HG03378 (cell line): ENCODE data around the gene RALGPS1.

ENCODE experiments used
- ATAC-seq: cut with Tn5 transposase; IDR thresholded peaks from one replicate; pipeline ENCODE4 v1.9.1; 2021; ENCODE audit warnings: mild to moderate bottlenecking, moderate library complexity; ENCODE audit not compliant: unreplicated experiment

Gene RALGPS1

GRCh38 chr9:127233989-127234388, 319.4 kb downstream of the RALGPS1 start:
- ATAC-seq = no peak

DNA sequence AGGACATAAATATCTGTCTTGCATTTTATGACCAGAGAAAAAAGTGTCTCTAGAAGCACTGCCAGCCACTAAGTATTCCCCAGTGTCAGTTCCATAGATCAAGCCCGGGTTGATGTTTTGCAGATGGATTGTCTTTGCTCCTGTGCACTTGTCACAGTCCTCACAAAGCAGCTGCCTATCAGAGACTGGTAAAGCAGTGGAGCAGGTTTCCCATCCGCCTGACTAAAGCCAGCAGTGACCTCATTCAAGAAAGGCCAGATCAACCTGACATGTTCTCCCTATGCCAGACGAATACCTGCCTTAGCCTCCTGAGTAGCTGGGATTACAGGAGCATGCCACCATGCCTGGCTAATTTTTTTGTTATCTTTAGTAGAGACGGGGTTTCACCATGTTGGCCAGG, 323.2 kb downstream of the RALGPS1 start:
- ATAC-seq = no peak

DNA sequence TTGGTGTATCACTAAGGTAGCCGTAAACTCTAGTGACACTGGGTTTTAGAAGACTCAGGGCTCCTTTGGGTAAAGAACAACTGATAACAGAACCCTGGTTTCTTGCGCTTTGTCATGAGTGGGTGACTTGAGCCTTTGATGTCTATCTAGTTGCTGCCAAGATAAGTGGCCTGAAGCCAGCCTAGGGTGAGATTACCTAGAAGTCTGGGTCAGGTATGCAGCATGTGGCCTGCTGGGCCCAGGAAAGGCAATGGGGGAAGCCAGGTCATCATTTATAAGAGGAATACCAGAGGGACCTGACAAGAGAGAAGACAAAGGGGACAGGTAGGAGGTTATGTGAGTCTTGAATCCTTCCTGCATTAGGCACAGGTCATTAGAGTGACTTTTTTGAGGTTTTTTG, 326.8 kb downstream of the RALGPS1 start:
- ATAC-seq = no peak

GRCh38 chr9:127244609-127245601, 330.3 kb downstream of the RALGPS1 start:
- peak; percentile 96 for ATAC-seq

GRCh38 chr9:127245637-127246164, 331.1 kb downstream of the RALGPS1 start:
- no peak for ATAC-seq

- no peak for ATAC-seq
These were observed 333.7 kb downstream of the RALGPS1 start for GRCh38 chr9:127248241-127248640.

GRCh38 chr9:127249877-127250276, 335.3 kb downstream of the RALGPS1 start:
- ATAC-seq = no peak

DNA sequence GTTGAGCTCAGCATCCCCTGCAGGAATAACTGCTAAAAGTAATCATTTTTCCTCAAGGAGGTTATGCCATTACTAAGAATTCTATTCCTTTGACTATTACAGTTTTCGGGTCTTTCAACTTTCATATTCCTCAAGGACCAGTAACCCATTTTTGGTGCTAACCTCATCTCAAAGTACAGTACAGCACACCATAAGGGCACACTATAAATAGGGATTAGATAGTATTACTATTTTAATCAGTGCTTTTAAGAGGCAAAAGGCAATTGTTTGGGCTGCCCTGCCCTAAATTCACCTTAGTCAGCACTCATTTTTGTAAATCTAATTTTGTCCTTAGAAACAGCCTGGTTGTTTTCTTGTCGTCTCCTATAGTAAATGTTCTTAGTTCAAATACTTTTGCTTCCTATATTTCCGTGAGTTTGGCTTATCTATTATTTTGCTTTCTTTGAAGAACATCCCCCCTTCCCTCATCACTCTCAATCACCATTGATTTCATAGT, 336.4 kb downstream of the RALGPS1 start:
- no peak for ATAC-seq

DNA sequence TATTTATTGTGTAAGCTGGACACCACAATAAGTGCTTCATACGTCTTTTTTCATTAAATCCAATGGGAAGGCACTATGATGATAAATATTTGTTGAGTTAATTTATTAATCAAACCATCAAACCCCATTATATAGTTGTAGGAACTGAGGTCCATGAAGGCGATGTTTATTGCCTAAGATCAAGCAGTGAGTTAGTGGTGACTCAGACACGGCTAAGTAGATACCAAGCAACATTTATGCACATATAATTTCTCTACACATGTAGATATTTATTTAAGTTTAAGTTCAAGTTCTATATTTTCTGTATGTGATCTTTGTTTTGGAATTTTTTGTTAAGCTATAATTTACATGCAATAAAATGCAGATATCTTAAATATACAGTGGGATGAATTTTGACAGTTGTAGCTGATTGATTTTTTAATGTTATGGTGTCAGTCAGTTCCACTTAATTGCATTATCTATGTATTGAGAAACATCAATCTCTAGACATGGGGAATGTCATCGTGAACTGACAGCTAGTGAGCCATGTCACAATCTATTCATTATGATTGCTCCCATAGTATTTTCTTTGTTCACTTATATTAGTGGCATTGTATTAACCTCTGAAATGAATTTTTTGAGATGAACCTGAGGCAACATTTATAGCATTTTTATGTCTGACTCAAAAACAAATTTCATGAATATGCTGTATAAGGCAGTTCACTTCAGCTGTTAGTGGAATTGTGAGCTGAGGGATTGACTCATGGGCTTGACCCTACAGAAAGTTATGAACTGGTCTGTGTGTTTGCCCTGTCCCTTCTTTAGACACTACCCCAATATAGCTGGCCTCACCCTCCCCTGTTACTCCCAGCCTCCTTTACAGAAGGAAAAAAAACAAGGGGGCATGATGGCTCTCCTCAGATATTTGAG, 338.1 kb downstream of the RALGPS1 start:
- no peak for ATAC-seq

DNA sequence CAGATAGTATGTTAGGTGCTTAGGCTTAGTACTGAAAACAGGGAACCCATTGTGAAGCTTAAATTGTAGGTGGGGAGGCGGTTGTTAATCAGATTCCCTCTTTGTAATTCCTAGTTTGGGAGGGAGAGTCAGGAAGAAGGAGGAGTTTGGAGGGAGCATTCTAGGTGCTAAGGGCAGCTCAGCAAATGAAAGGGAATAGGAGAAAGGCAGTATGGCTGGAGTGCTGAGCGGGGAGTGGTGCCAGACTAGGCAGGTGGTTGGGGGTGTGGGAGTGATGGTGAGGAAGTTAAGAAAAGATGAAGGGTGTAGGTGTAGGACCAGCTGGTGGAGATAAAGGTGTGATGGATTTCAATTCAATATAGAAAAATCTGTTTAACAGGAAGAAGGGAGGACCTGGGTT, 338.9 kb downstream of the RALGPS1 start:
- ATAC-seq = no peak

GRCh38 chr9:127255692-127256091, 341.1 kb downstream of the RALGPS1 start:
- no peak for ATAC-seq

- ATAC-seq = no peak
These were observed 341.7 kb downstream of the RALGPS1 start for GRCh38 chr9:127256324-127256723.

DNA sequence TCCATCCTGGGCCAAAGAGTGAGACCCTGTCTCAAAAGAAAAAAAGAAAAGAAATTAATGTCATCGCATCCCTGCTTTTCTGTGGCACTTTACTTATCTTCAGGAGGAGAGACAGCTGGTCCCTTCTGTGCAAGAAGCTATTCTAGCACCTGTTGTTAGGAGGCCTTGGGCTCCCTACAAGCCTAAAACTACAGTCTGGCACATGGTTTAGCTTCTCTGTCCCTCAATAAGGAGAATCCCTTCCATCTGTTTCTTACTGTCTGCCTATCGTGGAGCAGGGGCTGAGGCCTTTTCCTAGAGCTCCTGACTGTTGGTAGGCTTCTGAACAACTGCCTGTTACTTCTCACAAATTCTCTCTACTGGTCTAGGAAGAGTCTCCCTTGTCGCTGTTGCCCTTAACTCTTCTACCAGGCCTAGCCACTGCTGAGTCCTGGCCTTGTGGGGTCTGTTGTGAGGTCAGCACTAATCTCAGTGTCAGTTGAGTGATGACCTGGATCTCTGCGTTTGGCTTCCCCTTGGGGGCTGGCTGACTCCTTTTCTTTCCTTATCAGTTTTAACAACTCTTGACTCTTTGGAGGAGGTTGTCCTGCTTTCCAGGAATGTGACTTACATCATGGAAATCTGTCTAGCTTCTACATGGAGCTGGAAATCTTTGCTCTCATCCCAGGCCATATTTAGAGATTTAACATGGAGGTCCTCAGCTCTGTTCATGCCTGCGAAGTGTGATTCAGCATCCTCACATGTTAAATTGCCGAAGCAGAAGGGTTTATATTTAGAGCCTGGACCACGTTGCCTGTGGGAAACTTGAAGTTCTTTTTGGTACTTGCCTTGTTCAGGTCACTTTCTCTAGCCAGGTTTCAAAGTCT, 344.3 kb downstream of the RALGPS1 start:
- no peak for ATAC-seq

- ATAC-seq = no peak
These were observed 348.0 kb downstream of the RALGPS1 start for GRCh38 chr9:127262602-127263001.

GRCh38 chr9:127263237-127263636, 348.7 kb downstream of the RALGPS1 start:
- no peak for ATAC-seq

DNA sequence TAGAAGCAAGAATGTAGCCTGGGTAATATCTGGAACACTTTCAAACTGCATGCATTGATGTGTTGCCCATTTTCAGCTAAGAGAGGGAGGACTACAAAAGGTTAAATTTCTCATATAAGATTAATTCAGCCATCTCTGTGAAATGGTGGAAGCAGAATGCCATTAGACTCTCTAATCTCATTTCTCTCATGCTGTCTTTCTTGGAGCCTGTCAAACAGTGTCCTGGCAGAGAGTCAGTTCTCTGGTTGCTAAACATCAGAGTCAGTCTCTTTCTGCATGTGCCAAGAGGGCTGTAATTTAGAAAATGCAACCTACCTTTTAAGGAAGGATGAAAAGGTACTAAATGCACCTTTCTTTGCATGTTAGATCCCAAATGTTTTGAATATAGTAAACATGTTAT, 349.1 kb downstream of the RALGPS1 start:
- ATAC-seq = no peak

DNA sequence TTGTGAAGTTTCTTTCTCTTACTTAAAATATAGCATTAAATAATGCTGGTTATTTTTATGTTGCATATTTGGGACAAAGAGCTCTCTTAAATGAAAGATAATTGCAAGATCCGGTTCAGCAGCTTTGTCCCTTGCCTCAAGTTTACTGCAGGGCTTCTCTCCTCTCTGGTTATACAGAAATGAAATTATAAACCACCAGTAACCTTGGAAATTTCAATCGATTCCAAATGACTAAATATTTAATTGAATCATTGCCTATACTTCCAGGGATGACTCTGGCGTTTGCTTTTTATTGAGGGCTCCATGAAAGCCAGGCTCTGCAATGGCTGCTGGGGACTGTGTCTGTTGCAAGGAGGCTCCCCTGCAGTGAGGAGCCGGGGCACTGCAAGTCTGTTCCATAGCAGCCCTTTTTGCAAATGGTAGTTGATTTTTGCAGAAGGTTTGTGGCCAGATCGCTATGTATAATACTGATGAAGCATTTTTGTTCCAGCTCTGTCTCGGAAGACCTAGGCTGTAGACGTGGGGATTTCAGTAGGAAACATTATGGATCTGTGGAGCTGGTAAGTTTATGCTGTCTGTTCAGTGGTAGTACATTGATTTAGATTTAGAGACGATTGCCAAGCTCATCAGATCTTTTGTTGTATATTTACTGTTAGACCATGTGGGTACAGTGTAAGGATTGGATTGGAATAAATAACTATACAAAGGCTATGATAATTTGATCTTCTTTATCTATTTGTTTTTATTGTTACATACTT, 350.1 kb downstream of the RALGPS1 start, which contains the start of gene GARNL3:
Gene GARNL3, plus strand, starts transcription at position 313 of the 758 bp plus-strand sequence. Its CDS starts 104 bp downstream, at position 417.
- ATAC-seq = no peak

GRCh38 chr9:127267793-127268525, 353.4 kb downstream of the RALGPS1 start:
- ATAC-seq = no peak

- ATAC-seq = no peak
These were observed 354.9 kb downstream of the RALGPS1 start for GRCh38 chr9:127269449-127269848.
